Adrenal gland (tissue), 5 donors: ENCODE measurements around the gene PRKCZ.

Experiments
- POLR2A ChIP-seq, 2 donors: fragments of 450-650 bp; IDR thresholded peaks; one replicate each; pipeline ENCODE4 v1.6.1; 2017; ENCODE audit warnings: antibody characterized with exemption in 2 of 2, mild to moderate bottlenecking in 2 of 2, moderate library complexity in 1 of 2
- TF ChIP-seq, protein P1 (sequence below), 6 experiments: fragments of 450-650 bp in 4 of 6; fragments of 200-600 bp in 2 of 6; sonication (generic) in 1 of 6; IDR thresholded peaks; 1 replicate in 5 of 6; 2 replicates in 1 of 6; pipeline versions ENCODE4 v1.5.1 to v1.8.0; 2016 to 2021; ENCODE audit warnings: antibody characterized with exemption in 6 of 6, mild to moderate bottlenecking in 2 of 6, moderate library complexity in 1 of 6
- donor health status: DM: no; HTN: no; CAD: no.

DNA sequence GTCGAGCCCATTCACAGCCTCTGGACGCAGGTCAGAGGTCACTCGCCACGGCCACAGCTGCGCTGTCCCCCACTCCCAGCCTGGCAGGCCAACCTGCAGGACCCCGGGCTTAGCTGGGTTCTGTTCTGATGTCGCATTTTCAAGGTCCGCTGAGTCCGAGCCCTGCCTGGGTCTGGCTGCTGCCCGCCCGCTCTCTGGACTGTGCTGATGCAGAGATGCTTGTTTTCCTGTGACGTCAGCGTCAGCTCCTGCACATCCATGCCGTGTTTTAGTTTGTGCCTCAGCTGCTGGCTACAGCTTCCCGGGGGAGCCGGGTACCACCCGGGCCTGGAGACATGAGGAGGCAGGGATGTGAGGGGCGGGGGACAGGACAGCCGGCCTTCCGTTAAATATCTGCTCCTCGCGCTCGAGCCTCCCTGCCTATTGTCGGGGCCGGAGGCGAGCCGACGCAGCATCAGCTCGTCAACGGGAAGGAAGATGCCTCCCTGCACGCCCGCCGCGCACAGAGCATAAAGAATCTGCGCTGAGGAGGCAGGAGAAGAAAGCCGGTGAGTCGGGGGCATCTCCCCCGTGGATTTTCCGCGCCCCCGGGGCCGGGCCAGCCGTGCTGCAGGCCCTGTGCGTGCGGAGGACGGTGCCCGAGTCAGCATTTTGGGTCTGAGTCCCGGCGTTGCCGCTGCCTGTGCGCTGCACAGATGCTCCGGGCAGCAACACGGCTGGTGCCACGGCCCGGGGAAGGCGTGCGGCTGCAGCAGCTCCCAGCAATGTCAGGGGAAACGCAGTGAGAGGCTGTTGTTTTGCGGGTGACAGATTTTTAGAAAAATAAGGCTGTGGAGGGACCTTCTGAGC lies 23.4 kb downstream of the PRKCZ start:
- TF ChIP-seq, protein P1, sequence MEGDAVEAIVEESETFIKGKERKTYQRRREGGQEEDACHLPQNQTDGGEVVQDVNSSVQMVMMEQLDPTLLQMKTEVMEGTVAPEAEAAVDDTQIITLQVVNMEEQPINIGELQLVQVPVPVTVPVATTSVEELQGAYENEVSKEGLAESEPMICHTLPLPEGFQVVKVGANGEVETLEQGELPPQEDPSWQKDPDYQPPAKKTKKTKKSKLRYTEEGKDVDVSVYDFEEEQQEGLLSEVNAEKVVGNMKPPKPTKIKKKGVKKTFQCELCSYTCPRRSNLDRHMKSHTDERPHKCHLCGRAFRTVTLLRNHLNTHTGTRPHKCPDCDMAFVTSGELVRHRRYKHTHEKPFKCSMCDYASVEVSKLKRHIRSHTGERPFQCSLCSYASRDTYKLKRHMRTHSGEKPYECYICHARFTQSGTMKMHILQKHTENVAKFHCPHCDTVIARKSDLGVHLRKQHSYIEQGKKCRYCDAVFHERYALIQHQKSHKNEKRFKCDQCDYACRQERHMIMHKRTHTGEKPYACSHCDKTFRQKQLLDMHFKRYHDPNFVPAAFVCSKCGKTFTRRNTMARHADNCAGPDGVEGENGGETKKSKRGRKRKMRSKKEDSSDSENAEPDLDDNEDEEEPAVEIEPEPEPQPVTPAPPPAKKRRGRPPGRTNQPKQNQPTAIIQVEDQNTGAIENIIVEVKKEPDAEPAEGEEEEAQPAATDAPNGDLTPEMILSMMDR (IDR thresholded peaks at IDR 0.05) = no peak
- no peak for TF ChIP-seq POLR2A (IDR thresholded peaks at IDR 0.05)
